ENCODE results near the gene TIMD4. TPM values are rescaled to one million over a fixed set of nuclear protein-coding genes. Genes with fewer than 3 reads are reported as not detected.
"Not testable (repeated sequence)": the region's sequence is repeated elsewhere in the genome, so short reads cannot be mapped to it uniquely, and the experiment has no call there.

TIMD4 gene
- total and polyA plus RNA-seq, 5 donors from 2014 or later: 0.83 to 5.1 (median 4.4) TPM

DNA sequence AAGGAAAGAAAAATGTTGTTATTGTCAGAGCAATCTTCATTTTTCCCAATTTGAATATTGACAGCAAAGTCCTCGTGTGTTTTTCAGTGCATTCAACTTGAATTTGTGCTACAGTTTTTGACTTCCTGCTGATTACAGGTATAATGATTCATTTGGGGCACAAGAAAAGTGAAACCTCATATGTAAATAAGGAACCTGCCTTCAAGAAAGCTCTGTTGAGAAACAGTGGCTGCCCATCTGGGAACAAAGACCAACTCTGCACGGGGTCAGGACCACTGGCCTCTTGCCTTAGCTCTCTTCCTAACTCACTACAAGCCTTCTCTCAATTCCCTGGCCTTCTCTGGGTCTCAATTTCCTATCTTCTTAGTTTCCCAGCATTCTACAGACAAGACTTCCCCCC is 21.0 kb downstream of the TIMD4 start:
- Mint-ChIP-seq H3K27me3 (no peaks in the 10 kb centered on the region), H3K4me1 (peaks cover 13 to 23% (median 14%) of the 10 kb centered on the region in 4 donors), H3K4me3 (peak overlapping the region in 3 of 4 donors; percentile 10 to 39 (median 35)), H3K9me3 (peaks cover 0 to 2% (median 0%) of the 10 kb centered on the region in 7 donors), H3K27ac (peak overlapping the region; percentile 89 to 97 (median 90)), H3K36me3 (peaks cover 25% of the 10 kb centered on the region)
- H3K9me3 ChIP-seq (ENCODE audit: control insufficient read depth in 2 of 2, low read length in 2 of 2): no peaks in the 10 kb centered on the region
- no peaks in the 10 kb centered on the region for H3K27me3 ChIP-seq (ENCODE audit: control insufficient read depth, insufficient read depth, low read length)
- peaks cover under 1% of the 10 kb centered on the region for H3K36me3 ChIP-seq (ENCODE audit: control insufficient read depth, insufficient read depth, low read length)
- peak in 1 of 3 donors; percentile 81 for DNase-seq
- peaks cover 13% of the 10 kb centered on the region for H3K4me1 ChIP-seq (ENCODE audit: control insufficient read depth, insufficient read depth, low read length, poor library complexity, severe bottlenecking)
- peak overlapping the region; percentile 27 for H3K27ac ChIP-seq (ENCODE audit: insufficient read depth, low read length, poor library complexity, severe bottlenecking)
- peak in 1 of 2 donors; percentile 63 for ATAC-seq (ENCODE audit: low read depth in 2 of 2)
- H3K4me3 ChIP-seq (ENCODE audit: low read depth, low read length): peak overlapping the region; percentile 26

GRCh38 chr5:156940462-156940861 is 22.6 kb downstream of the TIMD4 start:
- not testable (repeated sequence) for H3K4me3 ChIP-seq (ENCODE audit: low read depth, low read length); H3K27ac ChIP-seq (ENCODE audit: insufficient read depth, low read length, poor library complexity, severe bottlenecking); DNase-seq; H3K36me3 ChIP-seq (ENCODE audit: control insufficient read depth, insufficient read depth, low read length); H3K27me3 ChIP-seq (ENCODE audit: control insufficient read depth, insufficient read depth, low read length); H3K9me3 Mint-ChIP-seq; H3K27me3 Mint-ChIP-seq; H3K27ac Mint-ChIP-seq; H3K9me3 ChIP-seq (ENCODE audit: control insufficient read depth in 2 of 2, low read length in 2 of 2); ATAC-seq (ENCODE audit: low read depth in 2 of 2); H3K4me3 Mint-ChIP-seq
- peaks cover 13% of the 10 kb centered on the region for H3K4me1 ChIP-seq (ENCODE audit: control insufficient read depth, insufficient read depth, low read length, poor library complexity, severe bottlenecking)
- Mint-ChIP-seq H3K4me1 (peaks cover 13 to 23% (median 14%) of the 10 kb centered on the region in 4 donors), H3K36me3 (peaks cover 25% of the 10 kb centered on the region)

- no peaks in the 10 kb centered on the region for H3K36me3 ChIP-seq (ENCODE audit: control insufficient read depth, insufficient read depth, low read length)
- no peaks in the 10 kb centered on the region for H3K27me3 Mint-ChIP-seq
- H3K36me3 Mint-ChIP-seq: peaks cover 16% of the 10 kb centered on the region
- no peak for ATAC-seq (ENCODE audit: low read depth in 2 of 2)
- H3K4me1 ChIP-seq (ENCODE audit: control insufficient read depth, insufficient read depth, low read length, poor library complexity, severe bottlenecking): peaks cover 6% of the 10 kb centered on the region
- H3K27me3 ChIP-seq (ENCODE audit: control insufficient read depth, insufficient read depth, low read length): no peaks in the 10 kb centered on the region
- no peak overlapping the region for H3K4me3 ChIP-seq (ENCODE audit: low read depth, low read length)
- no peak overlapping the region for H3K27ac ChIP-seq (ENCODE audit: insufficient read depth, low read length, poor library complexity, severe bottlenecking)
- H3K9me3 ChIP-seq (ENCODE audit: control insufficient read depth in 2 of 2, low read length in 2 of 2): no peaks in the 10 kb centered on the region
- H3K27ac Mint-ChIP-seq: peak overlapping the region in 1 of 3 donors; percentile 7
- no peak overlapping the region for H3K4me3 Mint-ChIP-seq
- peaks cover 4 to 25% (median 16%) of the 10 kb centered on the region in 4 donors for H3K4me1 Mint-ChIP-seq
- H3K9me3 Mint-ChIP-seq: peaks cover 0 to 2% (median 0%) of the 10 kb centered on the region in 7 donors
- DNase-seq: no peak
Measured at GRCh38 chr5:156936972-156937371, 26.1 kb downstream of the TIMD4 start.

- Mint-ChIP-seq H3K36me3 (peaks cover 17% of the 10 kb centered on the region), H3K27me3 (no peaks in the 10 kb centered on the region), H3K4me3 (peak overlapping the region in 2 of 4 donors; percentile 29 to 33), H3K9me3 (peaks cover 0 to 5% (median 1%) of the 10 kb centered on the region in 7 donors), H3K4me1 (peaks cover 2 to 30% (median 12%) of the 10 kb centered on the region in 4 donors), H3K27ac (peak overlapping the region in 2 of 3 donors; percentile 4 to 6)
- H3K27ac ChIP-seq (ENCODE audit: insufficient read depth, low read length, poor library complexity, severe bottlenecking): no peak overlapping the region
- DNase-seq: peak; percentile 11 to 82 (median 58)
- ATAC-seq (ENCODE audit: low read depth in 2 of 2): peak; percentile 46 to 67
- H3K36me3 ChIP-seq (ENCODE audit: control insufficient read depth, insufficient read depth, low read length): no peaks in the 10 kb centered on the region
- peak overlapping the region; percentile 66 for H3K4me3 ChIP-seq (ENCODE audit: low read depth, low read length)
- H3K9me3 ChIP-seq (ENCODE audit: control insufficient read depth in 2 of 2, low read length in 2 of 2): no peaks in the 10 kb centered on the region
- no peaks in the 10 kb centered on the region for H3K27me3 ChIP-seq (ENCODE audit: control insufficient read depth, insufficient read depth, low read length)
- H3K4me1 ChIP-seq (ENCODE audit: control insufficient read depth, insufficient read depth, low read length, poor library complexity, severe bottlenecking): no peaks in the 10 kb centered on the region
Measured at GRCh38 chr5:156934450-156935211, 28.4 kb downstream of the TIMD4 start.

- Histone ChIP-seq H3K36me3 (ENCODE audit: control insufficient read depth, insufficient read depth, low read length) (no peaks in the 10 kb centered on the region), H3K27ac (ENCODE audit: insufficient read depth, low read length, poor library complexity, severe bottlenecking) (no peak overlapping the region), H3K4me3 (ENCODE audit: low read depth, low read length) (no peak overlapping the region), H3K4me1 (ENCODE audit: control insufficient read depth, insufficient read depth, low read length, poor library complexity, severe bottlenecking) (peaks cover 5% of the 10 kb centered on the region), H3K27me3 (ENCODE audit: control insufficient read depth, insufficient read depth, low read length) (no peaks in the 10 kb centered on the region), H3K9me3 (ENCODE audit: control insufficient read depth in 2 of 2, low read length in 2 of 2) (no peaks in the 10 kb centered on the region)
- Mint-ChIP-seq H3K27ac (peak overlapping the region; percentile 53 to 62 (median 60)), H3K4me3 (peak overlapping the region in 2 of 4 donors; percentile 1 to 33), H3K9me3 (peaks cover 0 to 5% (median 0%) of the 10 kb centered on the region in 7 donors), H3K36me3 (peaks cover 16% of the 10 kb centered on the region), H3K4me1 (peaks cover 17 to 59% (median 26%) of the 10 kb centered on the region in 4 donors), H3K27me3 (no peaks in the 10 kb centered on the region)
- no peak for ATAC-seq (ENCODE audit: low read depth in 2 of 2)
- peak in 1 of 3 donors; percentile 51 for DNase-seq
Measured at GRCh38 chr5:156929366-156929948, 33.6 kb downstream of the TIMD4 start.

GRCh38 chr5:156927545-156927944 is 35.5 kb downstream of the TIMD4 start:
- Histone ChIP-seq H3K36me3 (ENCODE audit: control insufficient read depth, insufficient read depth, low read length) (no peaks in the 10 kb centered on the region), H3K9me3 (ENCODE audit: control insufficient read depth in 2 of 2, low read length in 2 of 2) (no peaks in the 10 kb centered on the region), H3K4me1 (ENCODE audit: control insufficient read depth, insufficient read depth, low read length, poor library complexity, severe bottlenecking) (peaks cover 7% of the 10 kb centered on the region), H3K27me3 (ENCODE audit: control insufficient read depth, insufficient read depth, low read length) (no peaks in the 10 kb centered on the region), H3K4me3 (ENCODE audit: low read depth, low read length) (no peak overlapping the region), H3K27ac (ENCODE audit: insufficient read depth, low read length, poor library complexity, severe bottlenecking) (no peak overlapping the region)
- Mint-ChIP-seq H3K27me3 (no peaks in the 10 kb centered on the region), H3K36me3 (peaks cover 21% of the 10 kb centered on the region), H3K9me3 (peaks cover 0 to 5% (median 0%) of the 10 kb centered on the region in 7 donors), H3K4me3 (peak overlapping the region in 1 of 4 donors; percentile 24), H3K4me1 (peaks cover 16 to 57% (median 30%) of the 10 kb centered on the region in 4 donors), H3K27ac (peak overlapping the region; percentile 43 to 73 (median 66))
- DNase-seq (peak in 1 of 3 donors; percentile 26), ATAC-seq (ENCODE audit: low read depth in 2 of 2) (no peak)

DNA sequence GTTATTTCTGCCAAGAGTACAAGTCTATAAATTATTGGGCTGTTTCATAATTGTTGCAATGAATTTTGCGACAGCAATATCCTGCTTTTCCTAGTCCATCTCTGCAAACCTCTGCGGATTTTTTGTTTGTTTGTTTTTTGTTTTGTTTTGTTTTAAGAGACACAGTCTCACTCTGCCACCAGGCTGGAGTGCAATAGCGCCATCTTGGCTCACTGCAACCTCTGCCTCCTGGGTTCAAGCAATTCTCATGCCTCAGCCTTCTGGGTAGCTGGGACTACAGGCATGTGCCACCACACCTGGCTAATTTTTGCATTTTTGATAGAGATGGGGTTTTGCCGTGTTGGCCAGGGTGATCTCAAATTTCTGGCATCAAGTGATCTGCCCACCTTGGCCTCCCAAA is 37.3 kb downstream of the TIMD4 start:
- peaks cover 19 to 59% (median 36%) of the 10 kb centered on the region in 4 donors for H3K4me1 Mint-ChIP-seq
- H3K27me3 ChIP-seq (ENCODE audit: control insufficient read depth, insufficient read depth, low read length); ATAC-seq (ENCODE audit: low read depth in 2 of 2); DNase-seq; H3K27ac Mint-ChIP-seq; H3K4me3 Mint-ChIP-seq; H3K9me3 ChIP-seq (ENCODE audit: control insufficient read depth in 2 of 2, low read length in 2 of 2); H3K27ac ChIP-seq (ENCODE audit: insufficient read depth, low read length, poor library complexity, severe bottlenecking); H3K9me3 Mint-ChIP-seq; H3K36me3 ChIP-seq (ENCODE audit: control insufficient read depth, insufficient read depth, low read length); H3K4me3 ChIP-seq (ENCODE audit: low read depth, low read length); H3K27me3 Mint-ChIP-seq: not testable (repeated sequence)
- peaks cover 18% of the 10 kb centered on the region for H3K36me3 Mint-ChIP-seq
- peaks cover 13% of the 10 kb centered on the region for H3K4me1 ChIP-seq (ENCODE audit: control insufficient read depth, insufficient read depth, low read length, poor library complexity, severe bottlenecking)

Measured in CD4-positive, CD25-positive, alpha-beta regulatory T cell (primary cell).